AG04450 (cell line): ENCODE results near the gene NMNAT3. TPM values are rescaled to one million over a fixed set of nuclear protein-coding genes. Genes with fewer than 3 reads are reported as not detected.

Source experiments
- CTCF ChIA-PET: fragments of 300-600, 350-600 bp; formaldehyde crosslinking; extraction: SDS; loops from one replicate; lab custom pipeline; 2022; ENCODE audit warnings: antibody characterized with exemption, inconsistent platforms; lab: Charles Lee
- POLR2A ChIA-PET: fragments of 350-600 bp; formaldehyde crosslinking; extraction: SDS; loops from one replicate; lab custom pipeline; 2021; ENCODE audit warnings: antibody characterized with exemption, inconsistent platforms; lab: Yijun Ruan, JAX
- DNase-seq: peaks from one replicate; pipeline ENCODE4 v3.0.0-alpha.2; 2011; ENCODE audit warnings: low read depth, low spot score
- H3K27ac ChIP-seq: one replicate; pipeline ENCODE4 v1.5.1; 2012; ENCODE audit warnings: low read depth, low read length, control low read depth
- H3K27me3 ChIP-seq: one replicate; pipeline ENCODE4 v1.6.0; 2012; ENCODE audit warnings: low read length; ENCODE audit not compliant: control insufficient read depth, insufficient read depth
- H3K4me3 ChIP-seq: 2 replicates; pipeline ENCODE4 v1.5.1; 2011; ENCODE audit warnings: mild to moderate bottlenecking, low read depth, low read length, control low read depth
- H3K9me3 ChIP-seq: 2 replicates; pipeline ENCODE4 v1.5.1; 2012; ENCODE audit warnings: low read length; ENCODE audit not compliant: control insufficient read depth, insufficient read depth
- CTCF ChIP-seq: IDR thresholded peaks from 2 replicates; pipeline ENCODE4 v1.5.1; 2011; ENCODE audit warnings: low read depth, low read length, control low read depth, inconsistent platforms
- polyA plus RNA-seq: library from polyadenylated mRNA; depleted of rRNA; stranded (reverse); fragments of >200 nt; gene quantifications from 2 replicates; pipeline ENCODE4 v1.2.3, GENCODE V29; 2011

NMNAT3 gene
- polyA plus RNA-seq, 1 experiment = 0.22 TPM

GRCh38 chr3:139689122-139689521 lies 11.3 kb upstream of the NMNAT3 start:
- TF ChIP-seq CTCF = no peak
- POLR2A ChIA-PET = no interaction called here
- no peaks in the 10 kb centered on the region for H3K9me3 ChIP-seq
- H3K27ac ChIP-seq = no peak overlapping the region
- CTCF ChIA-PET = no interaction called here
- no peak overlapping the region for H3K4me3 ChIP-seq
- no peak for DNase-seq
- no peaks in the 10 kb centered on the region for H3K27me3 ChIP-seq

- no peak for TF ChIP-seq CTCF
- DNase-seq = no peak
- CTCF ChIA-PET = no interaction called here
- Histone ChIP-seq H3K4me3 (no peak overlapping the region), H3K9me3 (no peaks in the 10 kb centered on the region), H3K27me3 (no peaks in the 10 kb centered on the region), H3K27ac (no peak overlapping the region)
- POLR2A ChIA-PET = no interaction called here
Measured at GRCh38 chr3:139687431-139687830, 9.7 kb upstream of the NMNAT3 start.

- no peak overlapping the region for H3K4me3 ChIP-seq
- no peak for DNase-seq
- no peaks in the 10 kb centered on the region for H3K9me3 ChIP-seq
- TF ChIP-seq CTCF = no peak
- no peak overlapping the region for H3K27ac ChIP-seq
- ChIA-PET CTCF (no interaction called here), POLR2A (no interaction called here)
- no peaks in the 10 kb centered on the region for H3K27me3 ChIP-seq
Measured at GRCh38 chr3:139686624-139687023, 8.9 kb upstream of the NMNAT3 start.

- TF ChIP-seq CTCF = no peak
- CTCF ChIA-PET = no interaction called here
- Histone ChIP-seq H3K27ac (no peak overlapping the region), H3K4me3 (no peak overlapping the region), H3K9me3 (no peaks in the 10 kb centered on the region), H3K27me3 (no peaks in the 10 kb centered on the region)
- POLR2A ChIA-PET = no interaction called here
- DNase-seq = no peak
Measured at GRCh38 chr3:139686206-139686605, 8.4 kb upstream of the NMNAT3 start.

GRCh38 chr3:139679220-139679775 lies 1.5 kb upstream of the NMNAT3 start:
- H3K4me3 ChIP-seq = no peak overlapping the region
- ChIA-PET CTCF (no interaction called here), POLR2A (no interaction called here)
- H3K27me3 ChIP-seq = peaks cover 14% of the 10 kb centered on the region
- no peak for TF ChIP-seq CTCF
- no peaks in the 10 kb centered on the region; the same call in 1 of the 2 replicates for H3K9me3 ChIP-seq
- DNase-seq = no peak
- no peak overlapping the region for H3K27ac ChIP-seq
